DMS 273 treated with DMSO at 0.1 percent for 48 hours (cell line): ENCODE measurements around the gene KCNIP3.
"Not testable (repeated sequence)": the region's sequence is repeated elsewhere in the genome, so short reads cannot be mapped to it uniquely, and the experiment has no call there.

ENCODE experiments used
- DNase-seq: peaks from one replicate; lab custom pipeline; 2025; lab: John Stamatoyannopoulos, UW

Gene KCNIP3

DNA sequence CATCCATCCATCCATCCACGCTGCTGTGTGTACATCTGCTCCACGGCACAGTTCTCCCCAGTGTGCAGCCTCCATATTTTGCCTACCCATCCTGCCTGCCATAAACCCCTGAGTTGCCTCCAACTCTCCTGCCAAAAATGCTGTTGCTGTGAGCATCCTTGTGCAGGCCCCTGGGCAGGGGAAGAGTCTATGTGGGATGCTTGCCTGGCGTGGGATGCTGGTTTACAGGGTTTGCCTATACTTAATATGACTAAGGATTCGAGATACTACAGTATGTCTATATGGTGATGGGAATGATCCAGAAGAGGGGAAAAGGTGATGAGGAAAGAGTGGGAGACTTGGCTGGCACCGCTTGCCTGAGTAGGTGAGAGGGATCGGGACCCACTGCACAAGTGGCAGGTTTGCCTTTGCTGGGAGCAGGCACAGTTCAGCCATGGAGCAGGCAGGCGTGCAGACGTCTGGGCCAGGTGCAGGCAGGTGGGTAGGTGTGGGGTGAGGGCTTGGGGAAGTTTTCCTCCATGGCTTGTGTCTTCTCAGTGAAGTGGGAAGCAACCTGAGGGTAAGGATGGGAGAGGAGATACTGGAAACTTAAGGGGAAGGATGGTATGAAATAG lies 75.2 kb downstream of the KCNIP3 start:
- DNase-seq: no peak

DNA sequence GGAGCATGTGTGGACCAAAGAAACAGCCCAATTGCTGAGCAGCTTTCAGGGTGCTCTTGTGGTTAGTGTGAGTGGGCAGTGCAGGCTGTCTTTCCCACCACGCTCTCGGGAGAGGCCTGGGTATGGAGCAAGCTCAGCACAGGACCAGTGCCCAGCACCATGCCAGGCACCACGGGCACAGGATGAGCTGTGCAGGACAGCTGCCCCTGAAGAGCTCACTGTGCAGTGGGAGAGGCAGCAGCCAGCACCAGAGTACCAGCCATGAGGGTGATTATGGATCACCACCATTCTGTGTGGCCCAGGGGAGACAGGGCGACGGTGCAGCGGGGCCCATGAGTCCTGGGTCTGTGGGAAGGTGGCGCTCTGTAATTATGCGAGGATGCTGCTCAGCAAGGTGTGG lies 75.7 kb downstream of the KCNIP3 start:
- no peak for DNase-seq

- DNase-seq: no peak
Observed at GRCh38 chr2:95374029-95374428, 76.9 kb downstream of the KCNIP3 start.

DNA sequence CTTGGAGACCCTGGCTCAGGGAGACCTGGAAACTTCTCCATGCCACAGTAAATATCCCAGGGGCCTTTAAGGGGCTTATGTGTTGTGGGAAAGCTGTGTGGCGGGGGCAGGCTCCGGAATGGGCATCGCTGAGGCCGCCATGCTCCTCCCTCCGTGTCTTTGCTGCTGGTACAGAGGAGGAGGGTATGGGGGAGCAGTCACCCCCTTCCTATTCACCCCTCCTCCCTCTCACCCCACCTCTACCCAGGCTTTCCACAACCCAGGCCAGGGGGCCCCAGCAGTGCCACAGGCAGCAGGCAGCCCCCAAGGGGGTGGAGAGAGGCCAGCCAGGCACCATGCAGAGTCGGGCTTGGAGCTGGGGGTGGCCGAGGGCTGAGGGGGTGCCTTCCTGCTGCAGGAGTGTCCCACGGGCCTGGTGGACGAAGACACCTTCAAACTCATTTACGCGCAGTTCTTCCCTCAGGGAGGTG lies 77.3 kb downstream of the KCNIP3 start:
- no peak for DNase-seq

GRCh38 chr2:95374921-95375471 lies 77.8 kb downstream of the KCNIP3 start:
- no peak for DNase-seq

GRCh38 chr2:95375532-95376150 lies 78.5 kb downstream of the KCNIP3 start:
- DNase-seq: no peak

GRCh38 chr2:95376311-95377215 lies 79.4 kb downstream of the KCNIP3 start:
- DNase-seq: no peak

DNA sequence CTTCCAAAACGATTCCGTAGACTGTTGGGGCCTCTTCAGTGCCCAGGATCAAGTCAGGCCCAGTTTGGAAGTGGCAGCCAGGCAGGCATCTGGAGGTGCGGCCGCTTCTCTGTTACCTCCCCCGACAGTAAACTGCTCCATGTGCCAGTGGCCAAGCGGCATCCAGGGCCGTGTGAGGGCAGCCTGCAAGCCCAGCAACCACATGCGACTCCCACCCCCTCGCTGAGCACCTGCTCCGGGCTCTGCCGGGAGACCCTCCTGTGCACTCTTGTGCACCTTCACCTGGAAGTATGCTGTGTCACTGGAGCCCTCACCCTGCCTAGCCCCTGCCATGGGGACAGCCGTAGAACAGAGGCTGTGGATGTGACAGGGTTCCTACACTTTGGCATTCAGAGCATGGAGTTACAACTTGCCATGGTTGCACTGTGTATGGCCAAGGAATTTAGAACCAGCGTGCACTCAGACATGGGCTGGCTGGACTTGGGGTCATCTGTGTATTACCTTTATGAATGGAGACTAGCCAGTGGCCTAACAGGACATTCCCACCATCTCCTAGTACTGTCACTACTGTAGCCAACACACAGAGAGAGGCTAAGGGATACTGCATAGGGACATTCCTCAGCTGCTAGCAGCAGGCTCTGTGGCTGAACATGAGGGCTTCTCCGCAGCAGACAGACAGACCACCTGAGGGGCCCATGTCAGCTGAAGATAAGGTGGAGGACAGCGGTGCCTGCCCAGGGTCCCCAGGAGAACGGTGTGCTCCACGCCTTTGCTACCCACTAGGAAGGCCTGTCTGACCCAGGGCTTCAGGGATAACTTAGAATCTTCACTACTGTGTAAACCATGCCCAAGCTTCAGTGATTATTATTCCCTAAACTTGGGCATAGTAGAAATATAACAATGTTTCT lies 80.3 kb downstream of the KCNIP3 start:
- no peak for DNase-seq

DNA sequence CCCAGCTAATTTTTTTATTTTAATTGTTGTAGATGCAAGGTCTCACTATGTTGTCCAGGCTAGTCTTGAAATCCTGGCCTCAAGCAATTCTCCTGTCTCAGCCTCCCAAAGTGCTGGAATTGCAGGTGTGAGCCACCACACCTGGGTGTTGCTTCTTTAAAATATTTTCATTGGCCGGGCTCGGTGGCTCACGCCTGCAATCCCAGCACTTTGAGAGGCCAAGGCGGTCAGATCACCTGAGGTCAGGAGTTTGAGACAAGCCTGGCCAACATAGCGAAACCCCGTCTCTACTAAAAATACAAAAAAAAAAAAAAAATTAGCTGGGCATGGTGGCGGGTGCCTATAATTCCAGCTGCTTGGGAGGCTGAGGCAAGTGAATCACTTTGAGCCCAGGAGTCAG lies 81.1 kb downstream of the KCNIP3 start:
- DNase-seq: not testable (repeated sequence)

DNA sequence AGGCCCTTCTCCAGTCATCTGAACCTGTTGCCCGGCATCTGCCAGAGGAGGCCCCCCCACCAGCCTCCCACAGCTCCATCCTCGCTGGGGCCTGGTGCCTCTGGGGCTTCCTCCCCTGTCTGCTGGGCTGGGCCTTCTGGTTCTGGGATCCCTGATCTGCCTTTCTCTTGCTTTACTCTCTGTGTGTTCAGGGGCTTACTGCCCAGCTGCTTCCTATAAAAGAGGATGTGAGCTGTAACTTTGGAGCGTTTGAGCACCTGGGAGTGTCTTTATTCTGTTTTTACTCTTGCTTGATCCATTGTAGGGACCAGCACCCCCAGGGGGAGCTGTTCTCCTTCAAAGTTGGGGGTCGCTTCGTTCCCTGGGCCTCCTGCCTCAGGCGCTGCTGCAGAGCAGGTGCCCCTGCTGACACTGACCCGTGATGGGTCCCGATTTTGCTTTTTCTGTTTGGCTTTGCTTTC lies 82.3 kb downstream of the KCNIP3 start:
- DNase-seq: no peak

DNA sequence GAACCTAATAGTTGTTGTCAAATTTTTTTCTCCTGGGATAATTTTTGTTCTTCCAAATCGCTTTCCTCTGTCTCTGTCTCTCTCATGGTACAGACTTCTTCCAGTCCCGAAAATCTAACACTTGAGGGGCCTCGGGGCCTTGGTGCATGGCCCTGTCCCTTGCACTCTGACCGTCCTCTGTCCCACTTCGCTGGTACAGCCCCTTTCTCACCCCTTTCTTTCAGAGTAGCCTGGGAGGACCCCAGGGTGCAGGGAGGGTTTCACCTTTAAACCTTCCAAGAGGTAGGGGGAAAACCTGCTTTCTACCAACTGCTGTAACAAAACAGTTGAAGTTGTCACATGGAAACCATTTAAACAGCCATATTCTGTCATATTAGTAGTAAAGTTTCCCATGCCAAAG lies 83.1 kb downstream of the KCNIP3 start:
- no peak for DNase-seq

DNA sequence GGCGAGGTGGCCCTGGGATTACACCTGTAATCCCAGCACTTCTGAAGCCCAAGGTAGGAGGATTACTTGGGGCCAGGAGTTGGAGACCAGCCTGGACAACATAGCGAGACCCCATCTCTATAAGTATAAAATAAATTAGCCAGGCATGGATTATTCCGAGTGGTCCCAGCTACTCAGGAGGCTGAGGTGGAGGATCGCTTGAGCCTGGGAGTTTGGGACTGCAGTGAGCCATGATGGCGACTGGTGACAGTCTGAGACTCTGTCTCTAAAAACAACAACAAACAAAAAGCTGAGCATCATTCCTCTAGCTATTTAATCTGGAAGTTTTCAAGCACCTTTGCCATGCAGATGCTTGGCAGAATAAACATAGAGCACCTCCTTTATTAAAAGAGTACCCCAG lies 83.6 kb downstream of the KCNIP3 start:
- DNase-seq: no peak

DNA sequence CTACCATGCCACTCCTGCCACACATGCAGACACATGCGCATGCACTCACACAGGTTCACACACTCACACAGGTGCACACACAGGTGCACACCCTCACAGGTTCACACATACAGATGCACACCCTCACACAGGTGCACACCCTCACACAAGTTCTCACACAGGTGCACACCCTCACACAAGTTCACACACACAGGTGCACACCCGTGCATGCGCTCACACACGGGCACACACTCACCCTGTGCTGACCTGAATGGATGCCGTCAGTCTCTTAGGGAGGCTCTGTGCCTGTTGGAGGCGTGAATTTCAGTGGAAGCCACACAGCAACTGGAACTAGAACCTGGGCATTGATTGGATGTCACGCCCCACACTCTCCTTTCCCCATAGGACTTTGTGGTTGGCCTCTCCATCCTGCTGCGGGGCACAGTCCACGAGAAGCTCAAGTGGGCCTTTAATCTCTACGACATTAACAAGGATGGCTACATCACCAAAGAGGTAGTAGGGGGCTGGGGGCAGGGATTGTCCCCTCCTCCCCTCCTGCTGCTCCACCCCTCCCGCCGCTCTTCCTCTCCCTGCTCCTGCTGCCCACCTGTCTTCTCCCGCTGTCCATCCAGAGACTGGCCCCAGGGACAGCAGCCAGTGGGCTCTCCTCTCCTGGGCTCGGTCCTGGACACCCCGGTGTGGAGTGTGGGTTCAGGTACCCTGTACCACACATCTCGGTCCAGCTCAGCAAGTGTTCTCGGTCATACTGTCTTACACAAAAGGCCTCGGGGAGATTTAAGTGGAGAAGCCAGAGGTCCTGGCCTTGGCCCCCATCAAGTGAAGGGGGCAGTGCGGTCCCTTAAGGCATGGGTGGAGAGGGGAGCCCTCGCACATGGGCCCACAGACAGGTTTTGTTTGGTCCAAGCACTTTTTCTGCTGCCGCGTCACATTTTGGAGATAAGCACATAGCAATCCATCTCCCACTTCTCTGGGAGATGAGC lies 84.4 kb downstream of the KCNIP3 start:
- DNase-seq: no peak

- DNase-seq: no peak
Observed at GRCh38 chr2:95382192-95382591, 85.0 kb downstream of the KCNIP3 start.

DNA sequence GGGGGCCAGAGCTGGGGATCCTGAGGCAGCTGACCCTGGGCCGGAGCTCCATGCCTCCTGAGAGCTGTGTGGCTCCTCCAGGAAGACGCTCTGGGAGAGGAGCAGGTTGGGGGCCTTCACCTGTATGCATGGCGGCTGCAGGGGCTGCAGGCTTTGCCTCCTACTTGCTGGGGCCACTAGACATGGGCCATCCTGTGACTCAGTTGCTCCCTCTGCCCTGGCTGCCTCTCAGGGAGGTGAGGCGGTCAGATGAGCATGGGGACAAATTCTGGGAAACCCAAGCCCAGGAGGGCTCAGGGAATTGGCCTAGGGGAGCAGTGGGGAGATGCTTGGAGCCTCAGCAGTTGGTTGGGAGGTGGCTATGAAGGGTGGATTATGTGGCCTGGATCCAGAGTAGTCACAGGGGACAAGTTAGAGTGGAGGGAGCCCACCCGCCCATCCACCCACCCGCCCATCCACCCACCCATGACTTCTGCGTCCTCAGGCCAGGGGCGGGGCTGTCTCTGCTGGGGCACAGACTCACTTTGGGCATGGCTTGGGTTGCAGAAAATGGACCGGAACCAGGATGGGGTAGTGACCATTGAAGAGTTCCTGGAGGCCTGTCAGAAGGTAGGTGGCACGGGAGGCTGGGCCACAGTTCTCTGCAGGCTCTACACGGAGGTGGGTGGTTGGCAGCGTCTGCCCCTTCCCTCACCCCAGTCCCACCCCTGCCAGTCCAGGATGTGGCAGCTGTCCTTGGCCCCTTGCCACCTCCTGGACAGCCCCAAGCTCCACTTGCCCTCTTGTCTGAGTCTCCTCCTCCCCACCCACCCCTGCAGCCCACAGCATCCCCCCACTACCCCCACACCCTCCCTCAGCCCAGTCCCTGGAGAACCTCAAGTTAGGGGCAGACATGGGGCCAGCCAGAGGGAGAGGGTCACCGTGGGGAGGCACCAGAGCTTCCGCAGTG lies 85.8 kb downstream of the KCNIP3 start:
- no peak for DNase-seq

- DNase-seq: no peak
Observed at GRCh38 chr2:95383635-95384027, 86.5 kb downstream of the KCNIP3 start.

GRCh38 chr2:95384854-95385569 lies 87.9 kb downstream of the KCNIP3 start:
- DNase-seq: no peak

GRCh38 chr2:95385570-95385984 lies 88.4 kb downstream of the KCNIP3 start:
- DNase-seq: no peak
